Measurements from ENCODE around the gene OR56B1.

OR56B1 gene

GRCh38 chr11:5722622-5723021 lies 13.6 kb upstream of the OR56B1 start:
- H3K27ac ChIP-seq: no peak overlapping the region
- DNase-seq (ENCODE audit: low read depth, low spot score): no peak

- no peak for DNase-seq (ENCODE audit: low read depth, low spot score)
- H3K27ac ChIP-seq: no peak overlapping the region
Observed at GRCh38 chr11:5726351-5726750, 9.9 kb upstream of the OR56B1 start.

DNA sequence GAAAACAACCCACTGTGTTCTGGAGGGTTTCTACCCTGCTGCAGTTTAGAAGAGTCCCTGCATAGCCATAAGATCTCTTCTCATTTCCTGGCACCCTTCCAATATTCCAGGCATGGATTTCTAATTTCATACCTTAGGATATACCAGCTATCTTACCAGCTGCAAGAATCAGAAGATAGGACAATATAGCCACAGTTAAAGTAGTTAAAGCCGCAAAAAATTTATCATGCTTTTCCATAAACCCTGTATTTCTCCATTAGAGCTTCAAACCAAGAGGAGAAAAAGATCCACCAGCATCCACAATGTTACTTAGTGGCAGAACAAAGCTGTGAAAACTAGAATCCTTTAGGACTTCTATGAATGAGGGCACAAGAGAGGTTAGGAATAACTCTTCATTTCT lies 8.6 kb upstream of the OR56B1 start:
- no peak overlapping the region for H3K27ac ChIP-seq
- no peak for DNase-seq (ENCODE audit: low read depth, low spot score)

DNA sequence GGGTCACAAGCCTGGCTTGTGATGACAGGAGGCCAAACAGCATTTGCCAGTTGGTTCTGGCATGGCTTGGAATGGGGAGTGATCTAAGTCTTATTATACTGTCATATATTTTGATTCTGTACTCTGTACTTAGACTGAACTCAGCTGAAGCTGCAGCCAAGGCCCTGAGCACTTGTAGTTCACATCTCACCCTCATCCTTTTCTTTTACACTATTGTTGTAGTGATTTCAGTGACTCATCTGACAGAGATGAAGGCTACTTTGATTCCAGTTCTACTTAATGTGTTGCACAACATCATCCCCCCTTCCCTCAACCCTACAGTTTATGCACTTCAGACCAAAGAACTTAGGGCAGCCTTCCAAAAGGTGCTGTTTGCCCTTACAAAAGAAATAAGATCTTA lies 843 bp downstream of the OR56B1 start:
- no peak overlapping the region for H3K27ac ChIP-seq
- peak; percentile 5 for DNase-seq (ENCODE audit: low read depth, low spot score)

GRCh38 chr11:5737670-5738392 lies 1.6 kb downstream of the OR56B1 start:
- no peak overlapping the region for H3K27ac ChIP-seq
- peak; percentile 5 for DNase-seq (ENCODE audit: low read depth, low spot score)

- no peak overlapping the region for H3K27ac ChIP-seq
- DNase-seq (ENCODE audit: low read depth, low spot score): no peak
Observed at GRCh38 chr11:5738431-5738830, 2.2 kb downstream of the OR56B1 start.

- H3K27ac ChIP-seq: no peak overlapping the region
- no peak for DNase-seq (ENCODE audit: low read depth, low spot score)
Observed at GRCh38 chr11:5746614-5747013, 10.4 kb downstream of the OR56B1 start.

GRCh38 chr11:5749836-5750235 lies 13.6 kb downstream of the OR56B1 start:
- no peak for DNase-seq (ENCODE audit: low read depth, low spot score)
- H3K27ac ChIP-seq: no peak overlapping the region

DNA sequence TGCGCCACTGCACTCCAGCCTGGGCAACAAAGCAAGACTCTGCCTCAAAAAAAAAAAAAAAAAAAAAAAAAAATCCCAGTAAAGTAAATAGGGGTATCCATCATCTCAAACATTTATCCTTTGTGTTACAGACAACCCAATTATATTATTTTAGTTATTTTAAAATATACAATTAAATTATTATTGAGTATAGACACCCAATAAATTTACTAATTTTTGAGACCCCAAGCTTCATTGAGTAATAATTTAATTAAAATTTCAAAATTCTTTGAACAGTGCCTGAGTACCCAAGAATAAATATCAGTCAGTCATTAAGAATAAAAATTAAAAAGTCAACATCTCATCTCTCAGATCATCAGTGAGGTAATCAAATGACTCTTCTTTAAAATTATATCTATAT lies 17.7 kb downstream of the OR56B1 start, which contains the start of gene OR52N4:
Gene OR52N4, plus strand, starts transcription at position 301 of the 400 bp plus-strand sequence. CDS start 498 bp downstream, outside the sequence.
- no peak within 1 kb of the TSS for H3K27ac ChIP-seq
- no peak for DNase-seq (ENCODE audit: low read depth, low spot score)

DNA sequence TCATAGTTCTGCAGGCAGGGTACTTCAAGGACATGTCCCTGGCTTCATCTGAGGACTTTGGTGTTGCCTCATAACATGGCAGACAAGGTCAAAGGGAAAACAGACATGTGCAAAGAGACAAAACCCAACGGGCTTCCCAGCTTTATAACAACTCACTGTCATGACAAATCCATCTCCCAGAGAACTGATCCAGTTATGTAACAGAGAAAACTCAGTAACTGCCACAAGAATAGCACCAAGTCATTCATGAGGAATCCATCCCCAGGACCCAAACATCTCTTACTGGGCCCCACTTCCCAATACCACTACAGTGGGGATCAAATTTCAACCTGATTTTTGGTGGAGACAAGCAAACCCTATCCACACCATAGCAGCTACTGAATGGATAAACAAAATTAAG lies 30.8 kb downstream of the OR56B1 start:
- no peak overlapping the region for H3K27ac ChIP-seq
- no peak for DNase-seq (ENCODE audit: low read depth, low spot score)

DNA sequence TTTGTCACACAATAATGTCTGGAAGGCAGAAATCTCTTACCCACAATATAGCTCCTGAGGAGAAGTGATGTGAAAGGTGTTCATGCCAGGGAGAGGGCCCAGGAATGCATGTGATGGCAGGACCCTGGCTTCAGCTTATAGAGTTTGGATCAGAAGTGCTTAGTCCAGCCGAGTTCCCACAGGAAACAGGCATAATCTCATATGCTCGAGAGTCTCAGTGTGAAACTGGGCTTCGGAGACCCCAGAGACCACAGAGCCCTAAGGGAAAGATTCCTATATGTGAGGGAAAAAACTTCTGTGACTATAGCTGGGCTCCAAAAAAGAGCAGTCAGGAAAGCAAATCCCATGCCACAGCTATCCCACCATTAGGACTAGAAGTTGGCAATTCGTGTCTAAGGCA lies 47.0 kb downstream of the OR56B1 start, which contains the start of gene OR52N5:
Gene OR52N5, minus strand, starts transcription at position 101 of the 400 bp plus-strand sequence. CDS start 4,721 bp downstream, outside the sequence.
- H3K27ac ChIP-seq: no peak within 1 kb of the TSS
- no peak for DNase-seq (ENCODE audit: low read depth, low spot score)
